Suppressor macrophage (primary cell): ENCODE data around the gene SPEG.
"Not testable (repeated sequence)": the region's sequence is repeated elsewhere in the genome, so short reads cannot be mapped to it uniquely, and the experiment has no call there.

Source experiments
- DNase-seq, 4 experiments: peaks; one replicate each; pipeline ENCODE4 v3.0.0-alpha.2; 2020 to 2022
- total RNA-seq, 17 experiments: gene quantifications; one replicate each; lab custom pipeline; 2026; ENCODE audit warnings: mixed read lengths in 6 of 17, inconsistent platforms in 3 of 17; lab: John Stamatoyannopoulos, UW

The SPEG gene
- 0 to 9.3 (median 0) reads per million in 17 experiments for total RNA-seq

GRCh38 chr2:219434718-219435525, at the start of gene SPEG:
Gene SPEG, plus strand, starts transcription at chr2:219434843. Its CDS starts 135 bp downstream, at chr2:219434978.
- no peak for DNase-seq

- no peak for DNase-seq
Observed at GRCh38 chr2:219384859-219385258, 49.8 kb upstream of the SPEG start.

GRCh38 chr2:219385958-219386520, 48.6 kb upstream of the SPEG start:
- DNase-seq, result no peak

- DNase-seq, result peak in 1 of 4 experiments; percentile 17
Observed at GRCh38 chr2:219386532-219387280, 47.9 kb upstream of the SPEG start.

GRCh38 chr2:219387306-219388120, 47.1 kb upstream of the SPEG start, which contains the start of gene DNPEP:
Gene DNPEP, minus strand, starts transcription at chr2:219387912. Its CDS starts 118 bp downstream, at chr2:219387794.
- peak; percentile 95 to 99 (median 98) for DNase-seq

DNA sequence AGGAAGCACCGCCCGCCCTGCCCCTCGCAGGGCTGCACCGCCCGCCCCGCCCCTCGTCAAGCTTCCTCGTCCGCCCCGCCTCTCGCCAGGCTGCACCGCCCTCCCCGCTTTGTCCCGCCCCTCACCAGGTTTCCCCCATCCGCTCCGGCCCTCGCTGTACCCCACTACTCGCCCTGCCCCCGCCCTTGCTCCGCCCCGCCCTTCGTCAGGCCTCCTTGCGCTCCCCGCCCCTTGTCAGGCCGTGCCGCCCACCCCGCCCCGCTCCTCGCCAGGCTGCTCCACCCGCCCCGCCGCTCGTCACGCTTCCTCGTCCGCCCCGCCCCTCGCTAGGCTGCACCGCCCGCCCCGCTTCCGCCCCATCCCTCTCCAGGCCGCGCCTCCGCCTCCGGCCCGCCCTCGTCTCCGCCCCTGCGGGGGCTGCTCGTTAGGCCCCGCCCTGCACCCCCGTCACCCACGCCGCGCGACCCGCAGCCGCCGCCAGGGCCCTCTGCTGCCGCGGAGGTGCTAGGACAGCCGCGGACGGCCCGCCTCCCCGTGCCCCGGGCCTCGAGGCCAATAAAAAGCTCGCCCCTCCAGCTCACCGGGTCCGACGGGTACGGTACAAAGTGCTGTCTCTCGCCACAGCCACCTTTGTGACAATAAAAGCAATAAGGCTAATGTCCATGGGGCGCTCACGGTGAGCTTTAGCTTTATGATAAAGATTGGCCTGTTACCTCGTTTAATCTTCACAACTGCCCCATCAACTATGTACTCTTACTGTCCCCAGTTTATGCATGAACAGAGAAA, 46.3 kb upstream of the SPEG start:
- peak; percentile 98 to 100 (median 98) for DNase-seq

DNA sequence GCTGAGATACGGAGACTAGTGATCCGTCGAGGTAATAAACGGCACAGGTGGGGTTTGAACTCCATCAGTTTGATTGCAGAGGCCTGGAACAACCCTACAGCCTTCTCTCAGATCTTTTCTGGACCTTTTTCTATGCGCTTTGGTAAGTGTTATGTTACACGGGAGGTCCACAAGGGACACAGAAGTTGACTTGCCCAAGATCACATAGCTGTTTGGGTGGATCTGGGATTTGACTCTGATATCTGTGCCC, 45.8 kb upstream of the SPEG start:
- no peak for DNase-seq

GRCh38 chr2:219392754-219393153, 41.9 kb upstream of the SPEG start:
- no peak for DNase-seq

GRCh38 chr2:219395056-219395455, 39.6 kb upstream of the SPEG start:
- DNase-seq, result not testable (repeated sequence)

GRCh38 chr2:219395609-219396008, 39.0 kb upstream of the SPEG start:
- DNase-seq, result no peak

GRCh38 chr2:219396863-219397457, 37.7 kb upstream of the SPEG start:
- peak in 3 of 4 experiments; percentile 51 to 61 (median 52) for DNase-seq

GRCh38 chr2:219398721-219399363, 35.8 kb upstream of the SPEG start:
- no peak for DNase-seq

- DNase-seq, result no peak
Observed at GRCh38 chr2:219399716-219400478, 34.7 kb upstream of the SPEG start.

DNA sequence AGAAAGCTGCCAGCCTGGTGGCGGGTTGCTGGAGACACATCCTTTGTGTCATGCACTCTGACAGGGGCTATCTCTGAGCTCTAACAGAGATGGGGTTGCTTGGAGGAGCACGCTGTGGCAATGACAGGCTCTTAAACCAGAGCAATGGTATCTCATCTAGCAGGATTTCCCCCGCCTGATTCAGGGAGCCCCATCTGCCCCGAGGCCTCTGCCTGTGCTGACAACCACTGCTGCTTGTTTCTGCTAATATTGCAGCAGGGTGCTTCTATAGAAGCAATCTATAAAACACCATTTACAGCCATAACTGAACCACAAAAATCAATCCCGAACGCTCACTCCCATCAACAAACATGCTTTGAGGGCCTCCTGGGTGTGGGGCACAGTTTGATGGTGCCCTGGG, 34.1 kb upstream of the SPEG start:
- DNase-seq, result no peak

- DNase-seq, result peak; percentile 38 to 72 (median 60)
Observed at GRCh38 chr2:219401606-219402005, 33.0 kb upstream of the SPEG start.

GRCh38 chr2:219402665-219403515, 31.8 kb upstream of the SPEG start:
- DNase-seq, result peak; percentile 76 to 88 (median 83)

- DNase-seq, result no peak
Observed at GRCh38 chr2:219403861-219404260, 30.8 kb upstream of the SPEG start.

- no peak for DNase-seq
Observed at GRCh38 chr2:219404291-219404910, 30.2 kb upstream of the SPEG start.

GRCh38 chr2:219404954-219405353, 29.7 kb upstream of the SPEG start:
- no peak for DNase-seq
